Panc1 (cell line): ENCODE results near the gene DPYSL5. TPM values are rescaled to one million over a fixed set of nuclear protein-coding genes. Genes with fewer than 3 reads are reported as not detected.

Experiments used
- ATAC-seq: fragments of 200-7000 bp; cut with Tn5 transposase; 2 replicates; pipeline ENCODE4 v1.9.1; 2020; ENCODE audit warnings: mild to moderate bottlenecking, moderate library complexity
- BruUV-seq: library from RNA; stranded (reverse); fragments of 400-500 nt; replicated peaks from 2 replicates; lab custom pipeline; 2021; lab: Mats Ljungman, UMichigan
- CTCF ChIA-PET: fragments of 300-600 bp; sonication (Branson Sonifier 250); formaldehyde crosslinking; loops from one replicate; lab custom pipeline; 2022; ENCODE audit warnings: antibody characterized with exemption; lab: Charles Lee
- POLR2A ChIA-PET: fragments of 300-600 bp; sonication (Branson Sonifier 250); formaldehyde crosslinking; loops from one replicate; lab custom pipeline; 2022; ENCODE audit warnings: antibody characterized with exemption; lab: Charles Lee
- DNase-seq: peaks from one replicate; pipeline ENCODE4 v3.0.0-alpha.2; 2010; ENCODE audit warnings: low read depth, low spot score
- H3K27ac ChIP-seq: 2 replicates; pipeline ENCODE4 v1.5.1; 2011; ENCODE audit warnings: mild to moderate bottlenecking, low read length, inconsistent platforms
- H3K27me3 ChIP-seq: fragments of 200-500 bp; sonication (Bioruptor generic); 2 replicates; pipeline ENCODE4 v1.6.0; 2014; ENCODE audit warnings: low read length, inconsistent platforms; ENCODE audit not compliant: control insufficient read depth, insufficient read depth
- H3K36me3 ChIP-seq: fragments of 200-500 bp; sonication (Bioruptor generic); 2 replicates; pipeline ENCODE4 v1.5.1; 2014; ENCODE audit warnings: inconsistent platforms, mild to moderate bottlenecking, low read length, moderate library complexity; ENCODE audit not compliant: control insufficient read depth, insufficient read depth
- H3K4me1 ChIP-seq: 2 replicates; pipeline ENCODE4 v1.5.1; 2011; ENCODE audit warnings: inconsistent platforms, mild to moderate bottlenecking, low read length, moderate library complexity; ENCODE audit not compliant: control insufficient read depth, insufficient read depth
- H3K4me3 ChIP-seq, 2 experiments: 2 replicates each; pipeline ENCODE4 v1.5.1; 2011 to 2012; ENCODE audit warnings: low read depth in 2 of 2, low read length in 2 of 2, mild to moderate bottlenecking in 2 of 2, inconsistent platforms in 1 of 2, moderate library complexity in 1 of 2
- H3K9me3 ChIP-seq: fragments of 200-500 bp; sonication (Bioruptor generic); 2 replicates; pipeline ENCODE4 v1.5.1; 2014; ENCODE audit warnings: low read depth, mild to moderate bottlenecking, inconsistent platforms, low read length, moderate library complexity; ENCODE audit not compliant: control insufficient read depth, insufficient read depth
- CTCF ChIP-seq: fragments of 450-650 bp; IDR thresholded peaks from 2 replicates; pipeline ENCODE4 v1.5.1; 2017; ENCODE audit warnings: mild to moderate bottlenecking
- POLR2AphosphoS5 ChIP-seq: IDR thresholded peaks from 2 replicates; pipeline ENCODE4 v1.6.1; 2012; ENCODE audit warnings: mild to moderate bottlenecking, low read depth, low read length, moderate library complexity
- REST ChIP-seq, 2 experiments: IDR thresholded peaks; 2 replicates each; pipeline ENCODE4 v1.6.1; 2011 to 2012; ENCODE audit warnings: low read depth in 2 of 2, control low read depth in 1 of 2, low read length in 1 of 2, mild to moderate bottlenecking in 1 of 2, moderate library complexity in 1 of 2; ENCODE audit not compliant: insufficient read depth in 1 of 2
- SIN3A ChIP-seq: IDR thresholded peaks from 2 replicates; pipeline ENCODE4 v1.6.1; 2012; ENCODE audit warnings: low read depth, mild to moderate bottlenecking, low read length, moderate library complexity, borderline replicate concordance; ENCODE audit not compliant: insufficient read depth
- TCF7L2 ChIP-seq: IDR thresholded peaks from 2 replicates; pipeline ENCODE4 v1.6.1; 2011; ENCODE audit warnings: mild to moderate bottlenecking, low read depth, low read length, inconsistent platforms
- in situ Hi-C: cut with HindIII; loops from 2 replicates; pipeline ENCODE4 v1.10.0; 2016; ENCODE audit warnings: low sequenced_read_pairs, low pct_unique_long_range_greater_than_20kb
- intact Hi-C: fragments of 100-400 bp; cut with micrococcal nuclease; formaldehyde crosslinking; loops from one replicate; pipeline ENCODE4 v1.10.0; 2022; ENCODE audit not compliant: unreplicated experiment
- total RNA-seq: library from RNA; stranded (reverse); gene quantifications from one replicate; pipeline ENCODE4 v1.2.1, GENCODE V29; 2021; ENCODE audit not compliant: unreplicated experiment

DPYSL5 gene
- total RNA-seq, 1 experiment from 2014 or later: 0.31 TPM

- no peak for ATAC-seq
- intact Hi-C loops: no loop called here
- POLR2A ChIA-PET: no interaction called here
- TF ChIP-seq POLR2AphosphoS5 (no peak), TCF7L2 (no peak), SIN3A (no peak), REST (IDR thresholded peaks at IDR 0.05; ENCODE audit: insufficient read depth in 1 of 2, low read depth in 2 of 2, low read length in 1 of 2) (no peak), CTCF (no peak)
- Histone ChIP-seq H3K27ac (no peak overlapping the region), H3K36me3 (no peaks in the 10 kb centered on the region), H3K9me3 (no peaks in the 10 kb centered on the region), H3K4me3 (no peak overlapping the region), H3K27me3 (no peaks in the 10 kb centered on the region), H3K4me1 (no peaks in the 10 kb centered on the region)
- in situ Hi-C loops: no loop called here
- DNase-seq: no peak
- BruUV-seq: no TSS peak
- CTCF ChIA-PET: no interaction called here
These were observed 29.0 kb upstream of the DPYSL5 start for GRCh38 chr2:26818972-26819371.

GRCh38 chr2:26820932-26821331 is 27.0 kb upstream of the DPYSL5 start:
- Histone ChIP-seq H3K27ac (no peak overlapping the region), H3K27me3 (no peaks in the 10 kb centered on the region), H3K4me3 (no peak overlapping the region), H3K4me1 (no peaks in the 10 kb centered on the region), H3K36me3 (no peaks in the 10 kb centered on the region), H3K9me3 (no peaks in the 10 kb centered on the region)
- POLR2A ChIA-PET: no interaction called here
- no peak for TF ChIP-seq CTCF
- no peak for TF ChIP-seq SIN3A
- no peak for TF ChIP-seq POLR2AphosphoS5
- no peak for TF ChIP-seq REST (IDR thresholded peaks at IDR 0.05; ENCODE audit: insufficient read depth in 1 of 2, low read depth in 2 of 2, low read length in 1 of 2)
- TF ChIP-seq TCF7L2: no peak
- no TSS peak for BruUV-seq
- intact Hi-C loops: no loop called here
- DNase-seq: no peak
- in situ Hi-C loops: no loop called here
- CTCF ChIA-PET: no interaction called here
- no peak for ATAC-seq
